GM21423 (cell line): ENCODE results near the gene ATP6AP2.
"Not testable (repeated sequence)": the region's sequence is repeated elsewhere in the genome, so short reads cannot be mapped to it uniquely, and the experiment has no call there.

Experiments used
- ATAC-seq: cut with Tn5 transposase; IDR thresholded peaks from one replicate; pipeline ENCODE4 v1.9.1; 2021; ENCODE audit warnings: mild to moderate bottlenecking, moderate library complexity; ENCODE audit not compliant: unreplicated experiment

Gene ATP6AP2

DNA sequence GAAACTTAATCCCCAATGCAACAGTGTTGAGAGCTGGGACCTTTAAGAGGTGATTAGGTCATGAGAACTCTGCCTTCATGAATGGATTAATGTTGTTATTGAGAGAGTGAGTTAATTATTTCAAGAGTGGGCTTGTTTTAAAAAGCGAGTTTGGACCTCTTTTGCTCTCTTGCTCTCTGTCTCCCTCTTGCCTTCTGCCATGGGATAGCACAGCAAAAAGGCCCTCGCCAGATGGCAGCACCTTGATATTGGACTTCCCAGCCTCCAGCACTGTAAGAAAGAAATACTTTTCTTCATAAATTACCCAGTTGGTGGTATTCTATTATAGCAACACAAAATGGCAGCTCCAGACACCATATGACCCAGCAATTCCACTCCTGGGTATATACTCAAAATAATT, 7.0 kb upstream of the ATP6AP2 start:
- ATAC-seq = no peak

DNA sequence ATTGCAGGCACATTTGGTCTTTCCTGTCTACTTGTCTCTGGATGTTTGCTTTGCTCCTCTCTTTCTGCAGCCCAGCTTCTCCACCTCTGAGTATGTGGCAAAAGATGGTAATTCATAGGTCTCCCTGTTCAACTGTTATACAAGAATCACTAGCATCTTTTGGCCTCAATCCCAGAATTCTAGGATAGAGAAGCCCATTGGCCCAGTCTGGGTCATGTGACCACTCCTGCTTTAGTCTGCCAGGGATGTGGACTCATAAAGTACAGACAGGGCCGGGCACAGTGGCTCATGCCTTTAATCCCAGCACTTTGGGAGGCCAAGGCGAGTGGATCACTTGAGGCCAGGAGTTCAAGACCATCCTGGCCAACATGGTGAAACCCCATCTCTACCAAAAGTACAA, 5.4 kb upstream of the ATP6AP2 start:
- not testable (repeated sequence) for ATAC-seq

DNA sequence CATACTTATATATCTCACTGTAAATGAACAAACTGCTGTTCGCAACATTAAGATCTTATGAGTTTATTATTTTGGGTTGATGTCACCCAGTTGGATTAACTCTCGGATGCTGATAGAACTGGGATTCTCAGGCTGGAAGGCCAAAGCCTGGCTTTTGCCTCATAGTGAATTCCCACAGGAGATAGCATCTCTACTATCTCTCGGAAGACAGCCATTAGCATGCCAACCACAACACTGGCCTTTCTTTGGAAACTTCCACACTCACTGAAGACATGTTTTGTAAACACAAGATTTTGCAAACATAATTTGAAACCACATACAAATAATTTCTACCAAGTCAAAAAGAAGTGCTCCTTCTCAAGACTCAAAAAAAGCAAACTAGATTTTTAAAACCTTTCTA, 4.5 kb upstream of the ATP6AP2 start:
- no peak for ATAC-seq

DNA sequence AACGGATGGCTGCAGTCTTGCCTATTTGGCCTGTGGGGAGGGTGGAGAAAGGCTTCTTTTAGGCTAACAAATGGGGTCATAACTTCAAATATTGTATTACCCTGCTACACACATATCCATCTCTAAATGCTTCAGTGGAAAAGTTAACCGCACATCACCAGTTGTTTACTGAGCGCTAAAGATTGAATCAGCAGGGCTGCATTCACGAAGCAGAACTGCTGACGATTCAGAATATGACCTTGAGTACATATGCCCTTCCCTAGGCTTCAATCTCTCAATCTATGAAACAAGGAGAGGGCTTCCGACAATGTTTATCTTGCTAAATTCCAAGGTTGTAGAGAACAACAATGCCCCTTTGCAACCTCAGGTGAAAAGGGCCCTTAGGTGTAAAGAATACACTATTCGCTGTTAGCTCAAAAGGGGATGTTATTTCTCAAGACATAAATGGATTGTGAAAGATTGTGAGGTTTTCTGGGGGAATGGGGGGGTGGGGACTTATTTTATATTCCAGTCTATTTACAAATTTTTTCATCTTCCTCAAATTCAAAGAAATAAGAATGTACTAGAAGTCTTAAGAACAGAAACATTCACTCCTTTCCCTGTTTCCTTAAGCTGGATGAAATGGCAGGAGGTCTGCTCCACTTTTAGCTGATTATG, 2.6 kb upstream of the ATP6AP2 start:
- ATAC-seq = no peak

DNA sequence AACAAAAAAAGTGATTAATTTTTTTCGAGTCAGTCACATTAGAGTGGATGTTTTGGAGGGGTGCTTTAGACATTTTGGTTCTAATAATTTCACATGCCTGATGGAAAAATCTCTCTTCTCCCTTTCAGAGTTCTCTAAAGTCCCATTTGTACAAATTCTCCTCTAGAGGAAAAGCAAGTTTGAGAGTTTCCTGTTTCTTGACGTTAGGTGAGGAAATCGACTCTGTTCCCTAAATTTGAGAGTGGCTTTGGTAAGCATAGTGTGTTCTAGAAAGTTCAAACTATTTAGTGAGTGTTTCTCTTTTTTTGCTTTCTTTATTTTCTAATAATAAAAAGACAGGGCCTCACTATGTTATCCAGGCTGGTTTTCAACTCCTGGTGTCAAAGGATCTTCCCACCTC, 1.6 kb upstream of the ATP6AP2 start:
- no peak for ATAC-seq

DNA sequence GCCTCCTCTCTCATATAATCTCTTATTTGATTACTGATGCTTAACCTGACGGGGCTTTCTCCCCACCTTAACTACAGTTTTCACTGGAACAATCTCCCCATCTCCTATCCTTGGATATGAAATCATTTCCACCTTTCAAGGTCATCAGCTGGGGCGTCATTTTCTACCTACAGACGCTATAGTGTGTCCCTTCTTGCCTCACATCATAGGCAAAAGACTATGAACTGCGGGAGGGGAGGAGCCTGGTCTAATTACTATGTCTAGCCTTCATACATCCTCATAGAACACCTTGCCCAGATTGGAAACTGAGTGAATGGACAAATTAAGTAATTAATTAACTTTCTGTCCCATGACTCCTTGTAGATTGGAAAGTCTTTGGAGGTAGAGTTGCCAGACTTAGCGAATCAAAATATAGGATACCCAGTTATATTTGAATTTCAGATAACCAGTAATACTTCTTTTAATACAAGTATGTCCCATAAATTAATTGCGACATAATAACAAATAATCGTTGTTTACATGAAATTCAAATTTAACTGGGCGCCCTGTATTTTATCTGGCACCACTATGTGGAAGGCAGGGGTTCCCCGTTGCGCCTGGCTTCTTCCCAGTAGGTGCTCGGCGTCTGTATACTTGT, 752 bp upstream of the ATP6AP2 start:
- ATAC-seq = no peak

DNA sequence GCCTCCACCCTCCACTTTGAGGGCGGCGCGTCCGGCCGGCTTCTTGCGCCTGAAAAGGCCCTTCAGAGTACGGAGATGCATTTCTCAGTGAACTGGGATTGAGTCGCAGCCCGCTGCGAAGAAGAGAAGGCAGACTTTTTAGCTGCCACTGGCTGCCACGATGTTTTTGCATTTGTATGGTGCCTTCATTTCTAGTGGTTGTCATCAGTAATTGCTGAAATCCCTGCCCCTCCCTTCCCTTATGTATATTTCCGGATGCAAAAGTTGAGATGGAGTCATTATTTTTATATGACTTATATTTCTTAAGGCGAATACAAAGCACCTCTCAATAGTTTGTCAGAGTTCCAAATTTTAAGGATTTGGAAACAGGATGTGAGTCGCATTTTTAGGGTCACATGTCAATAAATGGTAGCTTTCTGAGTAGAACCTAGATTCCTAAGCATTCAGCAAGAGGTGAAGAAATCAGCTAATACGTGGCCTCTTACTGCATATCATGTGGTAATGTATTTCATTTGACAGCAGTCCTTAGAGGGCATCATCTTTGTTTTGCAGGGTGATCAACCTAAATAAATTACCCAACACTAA, 658 bp downstream of the ATP6AP2 start:
- ATAC-seq = peak; percentile 19

DNA sequence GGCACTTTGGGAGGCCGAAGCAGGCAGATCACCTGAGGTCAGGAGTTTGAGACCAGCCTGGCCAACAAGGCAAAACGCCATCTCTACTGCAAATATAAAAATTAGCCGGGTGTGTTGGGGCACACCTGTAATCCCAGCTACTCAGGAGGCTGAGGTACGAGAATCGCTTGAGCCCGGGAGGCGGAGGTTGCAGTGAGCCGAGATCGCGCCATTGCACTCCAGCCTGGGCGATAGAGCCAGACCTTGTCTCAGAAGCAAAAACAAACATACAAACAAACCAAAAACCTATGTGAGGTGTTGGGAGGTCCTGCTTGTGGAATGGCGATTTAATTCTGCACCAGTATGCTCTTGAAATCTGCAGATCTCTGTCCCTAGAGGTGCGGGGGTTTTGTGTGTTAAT, 1.4 kb downstream of the ATP6AP2 start:
- ATAC-seq = not testable (repeated sequence)

DNA sequence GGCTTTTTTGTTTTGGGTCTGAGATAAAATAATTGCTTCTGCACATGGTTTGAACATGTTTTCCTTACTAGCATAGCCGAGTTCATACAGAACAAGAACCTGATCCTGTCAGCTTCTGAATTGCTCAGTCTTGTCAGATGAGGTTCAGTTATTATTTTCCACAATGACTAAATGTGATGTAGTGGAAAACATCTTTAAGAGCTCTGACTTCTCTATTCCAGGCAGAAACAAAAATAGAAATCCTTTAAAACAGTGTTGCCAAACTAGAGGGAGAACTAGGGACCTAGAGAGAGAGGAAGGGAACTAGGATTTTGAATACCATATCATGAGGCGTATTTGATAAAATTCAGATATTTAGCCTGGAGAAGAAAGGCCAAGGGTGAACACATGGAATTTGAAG, 2.0 kb downstream of the ATP6AP2 start:
- no peak for ATAC-seq

DNA sequence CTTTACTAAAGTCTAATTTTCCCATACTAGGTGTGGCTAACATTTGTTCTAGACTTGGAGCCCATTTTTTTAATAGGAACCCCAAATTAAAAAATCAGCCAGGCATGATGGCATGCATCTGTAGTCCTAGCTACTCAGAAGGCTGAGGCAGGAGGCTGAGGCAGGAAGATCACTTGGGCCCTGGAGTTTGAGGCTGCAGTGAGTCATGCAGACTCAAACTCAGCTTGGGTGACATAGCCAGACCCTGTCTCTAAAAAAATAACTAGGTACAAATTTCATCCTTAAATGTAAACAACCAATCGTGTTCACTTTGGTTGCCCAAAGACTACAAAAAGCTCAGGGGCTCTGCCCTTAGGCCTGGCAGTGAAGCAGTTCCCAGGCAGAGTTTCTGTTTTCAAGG, 6.9 kb downstream of the ATP6AP2 start:
- ATAC-seq = not testable (repeated sequence)

DNA sequence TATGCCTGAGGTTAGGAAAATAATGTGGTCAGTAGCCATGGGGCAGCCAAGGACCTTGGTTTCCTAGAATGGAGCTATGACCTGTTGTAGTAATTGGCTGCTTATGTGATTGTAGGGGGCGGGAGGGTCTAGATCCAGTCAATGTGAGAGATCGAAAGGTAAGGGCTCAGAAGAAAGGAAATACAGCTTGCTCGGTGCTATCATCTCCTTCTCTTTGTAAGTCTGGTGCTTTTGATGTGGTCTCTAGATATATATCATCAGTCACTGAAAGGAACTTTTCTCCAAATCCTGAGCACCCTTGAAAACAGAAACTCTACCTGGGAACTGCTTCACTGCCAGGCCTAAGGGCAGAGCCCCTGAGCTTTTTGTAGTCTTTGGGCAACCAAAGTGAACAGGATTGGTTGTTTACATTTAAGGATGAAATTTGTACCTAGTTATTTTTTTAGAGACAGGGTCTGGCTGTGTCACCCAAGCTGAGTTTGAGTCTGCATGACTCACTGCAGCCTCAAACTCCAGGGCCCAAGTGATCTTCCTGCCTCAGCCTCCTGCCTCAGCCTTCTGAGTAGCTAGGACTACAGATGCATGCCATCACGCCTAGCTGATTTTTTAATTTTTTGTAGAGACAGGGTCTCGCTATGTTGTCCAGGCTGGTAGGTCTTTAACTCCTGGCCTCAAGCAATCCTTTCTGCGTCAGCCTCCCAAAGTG, 9.0 kb downstream of the ATP6AP2 start:
- not testable (repeated sequence) for ATAC-seq

DNA sequence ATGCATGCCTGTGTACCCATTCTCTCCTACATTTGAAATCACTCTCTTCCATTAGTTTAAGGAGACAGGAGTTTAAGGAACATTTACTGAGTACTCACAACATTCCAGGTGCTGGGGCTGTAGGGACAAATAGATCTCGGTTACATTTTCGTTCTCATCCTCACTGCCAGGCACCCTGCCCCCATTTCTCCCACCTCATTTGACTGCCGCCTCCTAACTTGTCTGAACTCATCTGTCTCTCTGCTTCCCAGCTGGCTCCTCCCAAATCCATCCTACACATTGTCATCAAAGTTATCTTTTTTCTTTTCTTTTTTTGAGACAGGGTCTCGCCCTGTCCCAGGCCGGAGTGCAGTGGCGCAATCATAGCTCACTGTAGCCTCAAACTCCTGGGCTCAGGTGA, 22.7 kb downstream of the ATP6AP2 start:
- ATAC-seq = no peak

DNA sequence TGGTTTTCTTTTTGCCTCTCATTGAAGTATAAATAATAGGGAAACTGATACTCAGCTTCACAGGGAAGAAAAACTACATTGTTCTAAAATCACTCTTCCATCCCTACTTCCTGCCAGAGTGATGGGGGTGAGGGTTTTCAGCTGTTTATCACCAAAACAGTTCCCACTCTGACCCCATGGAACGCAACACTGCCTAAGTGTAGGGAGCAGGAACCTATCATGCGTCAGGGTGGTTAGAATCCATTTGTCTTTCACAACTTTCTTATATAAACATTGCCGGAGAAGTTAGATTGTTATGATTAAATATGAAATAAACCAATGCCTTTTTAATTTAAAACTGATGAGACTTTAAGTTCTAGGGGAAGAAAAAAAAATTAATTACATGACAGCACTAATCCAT, 26.6 kb downstream of the ATP6AP2 start:
- ATAC-seq = no peak

DNA sequence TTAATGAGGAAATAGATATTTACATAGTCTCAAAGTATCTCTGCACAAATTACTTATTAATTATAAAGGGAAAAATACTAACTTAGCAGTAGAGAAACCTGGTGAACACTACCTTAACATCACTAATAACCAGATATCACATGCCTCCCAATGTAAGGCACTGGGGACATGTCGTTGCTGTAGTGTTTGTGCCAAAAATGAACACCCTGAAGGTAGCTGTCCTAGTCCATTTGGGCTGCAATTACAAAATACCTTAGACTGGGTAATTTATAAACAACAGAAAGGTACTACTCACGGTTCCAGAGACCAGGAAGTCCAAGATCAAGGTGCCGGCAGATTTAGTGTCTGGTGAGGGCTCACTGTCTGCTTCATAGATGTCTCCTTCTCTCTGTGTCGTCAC, 31.7 kb downstream of the ATP6AP2 start:
- ATAC-seq = no peak

DNA sequence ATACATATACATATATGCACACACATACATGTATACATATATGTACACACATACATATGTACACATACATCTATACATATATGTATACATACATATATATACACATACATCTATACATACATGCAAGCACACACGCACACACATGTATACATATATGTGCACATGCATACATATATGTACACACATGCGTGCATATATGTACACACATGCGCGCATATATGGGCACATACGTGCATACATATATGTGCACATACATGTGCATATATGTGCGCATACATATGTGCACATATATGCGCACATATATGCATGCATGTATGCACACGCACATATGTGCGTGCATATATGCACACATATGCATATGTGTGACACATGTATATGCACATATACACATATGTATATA, 35.2 kb downstream of the ATP6AP2 start:
- no peak for ATAC-seq

DNA sequence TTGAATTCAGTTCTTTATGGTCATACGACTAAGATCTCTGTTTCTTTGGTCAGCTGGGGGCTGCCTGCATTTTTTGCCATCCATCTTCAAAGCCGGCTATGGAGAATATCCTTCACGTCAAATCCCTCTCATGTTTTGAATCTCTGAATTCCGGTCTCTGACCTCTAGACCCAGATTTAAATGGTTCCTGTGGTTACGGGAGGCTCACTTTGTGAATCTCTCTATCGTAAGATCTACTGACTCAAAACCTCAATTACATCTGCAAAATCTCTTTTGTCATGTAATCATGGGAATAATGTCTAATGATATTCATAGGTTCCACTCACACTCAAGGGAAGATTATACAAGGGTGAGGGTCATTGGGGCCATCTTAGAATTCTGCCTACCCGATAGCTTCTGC, 36.8 kb downstream of the ATP6AP2 start:
- ATAC-seq = no peak

DNA sequence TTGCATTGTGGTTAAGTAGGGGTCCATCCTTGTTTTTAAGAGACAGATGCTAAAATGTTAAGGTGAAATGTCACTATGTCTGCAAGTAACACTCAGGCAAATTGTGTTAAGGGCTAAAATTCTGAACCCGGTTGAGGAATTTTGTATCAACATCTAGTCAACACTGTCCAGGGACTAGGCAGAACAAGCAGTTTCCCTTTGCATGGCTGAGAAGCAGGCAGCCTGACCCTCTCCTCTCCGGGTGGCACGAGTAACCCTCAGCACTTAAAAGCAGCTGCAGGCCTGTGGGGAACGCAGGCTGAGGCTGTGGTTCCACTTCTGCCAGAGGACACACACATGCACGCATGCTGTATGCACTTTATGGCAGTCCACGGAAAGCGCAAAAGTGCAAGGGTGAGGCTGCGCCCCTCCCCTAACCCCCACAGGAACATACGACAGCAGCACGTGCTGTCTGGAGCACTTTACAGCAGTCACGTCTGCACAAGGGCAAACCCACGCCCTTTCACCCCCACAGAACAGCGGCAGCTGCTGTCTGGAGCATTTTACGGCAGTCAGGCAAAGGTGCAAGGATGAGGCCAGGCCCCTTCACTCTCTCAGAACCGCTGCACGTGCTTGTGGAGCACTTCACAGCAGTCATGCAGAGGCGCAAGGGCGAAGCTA, 41.8 kb downstream of the ATP6AP2 start:
- no peak for ATAC-seq

DNA sequence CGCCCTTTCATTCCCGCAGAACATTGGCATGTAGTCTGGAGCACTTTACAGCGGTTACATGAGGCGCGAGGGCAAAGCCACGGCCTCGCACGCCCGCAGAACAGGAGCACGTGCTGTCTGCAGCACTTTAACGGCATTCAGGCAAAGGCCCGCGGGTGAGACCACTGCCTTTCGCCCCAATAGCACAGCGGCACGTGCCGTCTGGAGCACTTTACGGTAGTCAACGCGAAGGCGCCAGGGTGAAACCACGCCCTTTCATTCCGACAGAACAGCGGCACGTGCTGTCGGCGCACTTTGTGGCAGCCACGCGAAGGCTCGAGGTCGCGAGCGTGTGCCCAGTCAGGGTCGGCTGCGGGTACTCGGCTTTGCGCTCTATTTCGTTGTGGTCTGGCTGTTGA, 42.4 kb downstream of the ATP6AP2 start, which contains the start of gene MPC1L:
Gene MPC1L, plus strand, starts transcription at position 290 of the 398 bp plus-strand sequence. CDS start 138 bp downstream, outside the sequence.
- no peak for ATAC-seq

DNA sequence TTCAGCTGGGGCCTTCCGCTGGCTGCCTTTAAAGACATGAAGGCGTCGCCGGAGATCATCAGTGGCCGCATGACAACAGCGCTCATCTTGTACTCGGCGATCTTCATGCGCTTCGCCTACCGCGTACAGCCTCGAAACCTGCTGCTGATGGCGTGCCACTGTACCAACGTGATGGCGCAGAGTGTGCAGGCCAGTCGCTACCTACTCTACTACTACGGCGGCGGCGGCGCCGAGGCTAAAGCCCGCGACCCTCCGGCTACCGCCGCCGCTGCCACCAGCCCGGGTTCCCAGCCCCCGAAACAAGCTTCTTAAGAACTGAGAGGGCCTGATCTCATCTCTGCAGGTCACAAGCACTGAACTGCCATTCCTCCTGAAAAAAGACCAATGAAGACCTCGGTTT, 42.9 kb downstream of the ATP6AP2 start:
- ATAC-seq = no peak

DNA sequence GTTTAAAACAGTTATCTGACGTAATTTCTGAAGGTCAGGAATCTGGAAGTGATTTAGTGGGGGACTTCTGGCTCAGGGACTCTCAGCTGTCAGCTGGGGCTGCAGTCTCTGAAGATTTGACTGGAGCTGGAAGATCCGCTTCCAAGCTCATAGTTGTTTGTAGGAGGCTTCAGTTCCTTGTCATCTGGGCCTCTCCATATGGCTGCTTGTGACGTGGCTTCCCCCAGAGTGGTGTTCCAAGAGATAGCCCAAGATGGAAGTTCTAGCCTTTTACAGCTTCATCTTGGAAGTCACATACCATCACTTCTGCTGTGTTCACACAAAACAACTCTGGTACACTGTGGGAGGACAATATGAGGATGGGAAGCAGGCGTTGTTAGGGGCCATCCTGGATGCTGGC, 44.5 kb downstream of the ATP6AP2 start:
- no peak for ATAC-seq

DNA sequence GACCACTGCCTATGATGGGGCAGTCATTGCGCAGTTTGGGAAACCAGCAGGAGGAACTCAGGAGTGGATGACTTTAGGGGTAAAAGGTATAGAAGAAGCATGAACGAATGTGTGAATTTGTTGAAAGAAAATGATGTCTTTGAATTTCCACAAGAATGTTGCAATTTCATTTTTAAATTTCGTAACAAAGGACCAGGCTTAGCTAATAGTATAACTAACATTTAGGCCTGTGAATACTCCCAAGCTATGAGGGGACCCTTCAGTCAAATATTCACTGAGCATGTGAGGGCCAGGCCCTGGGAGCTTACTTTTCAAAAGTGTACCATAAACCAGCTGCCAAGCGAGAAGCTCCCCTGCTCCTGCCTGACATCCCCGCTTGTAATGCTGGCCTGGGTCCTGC, 47.7 kb downstream of the ATP6AP2 start:
- no peak for ATAC-seq
